Endothelial cell of umbilical vein (primary cell): ENCODE data around the gene GSPT2. TPM values are rescaled to one million over a fixed set of nuclear protein-coding genes. Genes with fewer than 3 reads are reported as not detected.
"Not testable (repeated sequence)": the region's sequence is repeated elsewhere in the genome, so short reads cannot be mapped to it uniquely, and the experiment has no call there.

Experiments used
- BruUV-seq: library from RNA; stranded (reverse); fragments of 400-500 nt; replicated peaks from 2 replicates; lab custom pipeline; 2021; lab: Mats Ljungman, UMichigan
- CTCF ChIA-PET: fragments of 300-600, 350-600 bp; sonication (Branson Sonifier 250); formaldehyde crosslinking; loops from one replicate; lab custom pipeline; 2021; ENCODE audit warnings: antibody characterized with exemption, inconsistent platforms; lab: Charles Lee
- POLR2A ChIA-PET: fragments of 300-600, 350-600 bp; sonication (Branson Sonifier 250); formaldehyde crosslinking; loops from one replicate; lab custom pipeline; 2021; ENCODE audit warnings: antibody characterized with exemption, inconsistent platforms; lab: Charles Lee
- DNase-seq: peaks from one replicate; pipeline ENCODE4 v3.0.0-alpha.2; 2011; ENCODE audit warnings: low read depth, low spot score
- FAIRE-seq: peaks from 2 replicates; lab custom pipeline; 2011; peaks lifted over from hg19 to GRCh38; lab: Jason Lieb, UNC
- H2AFZ ChIP-seq: 2 replicates; pipeline ENCODE4 v1.6.0; 2012; ENCODE audit warnings: low read depth, low read length, control low read depth, inconsistent platforms
- H3K27ac ChIP-seq: 2 replicates; pipeline ENCODE4 v1.5.1; 2011; ENCODE audit warnings: low read depth, mild to moderate bottlenecking, control low read depth, low read length, moderate library complexity; ENCODE audit not compliant: insufficient read depth
- H3K27me3 ChIP-seq, 2 experiments: 2 replicates each; pipeline versions ENCODE4 v1.6.0 to v1.6.1; 2011; ENCODE audit warnings: low read length in 2 of 2, mixed read lengths in 1 of 2; ENCODE audit not compliant: control insufficient read depth in 2 of 2, insufficient read depth in 2 of 2
- H3K36me3 ChIP-seq, 2 experiments: 2 replicates in 1 of 2; 3 replicates in 1 of 2; pipeline ENCODE4 v1.5.1; 2011; ENCODE audit warnings: low read length in 2 of 2, mild to moderate bottlenecking in 1 of 2, moderate library complexity in 1 of 2; ENCODE audit not compliant: control insufficient read depth in 2 of 2, insufficient read depth in 2 of 2; ENCODE audit errors: extremely low read depth in 1 of 2
- H3K4me1 ChIP-seq: 3 replicates; pipeline ENCODE4 v1.5.1; 2011; ENCODE audit warnings: mild to moderate bottlenecking, low read length; ENCODE audit not compliant: control insufficient read depth, insufficient read depth; ENCODE audit errors: extremely low read depth
- H3K4me2 ChIP-seq: 2 replicates; pipeline ENCODE4 v1.6.1; 2011; ENCODE audit warnings: low read length, control low read depth, mixed read lengths; ENCODE audit not compliant: insufficient read depth
- H3K4me3 ChIP-seq, 3 experiments: fragments of 200-600 bp in 1 of 3; sonication (generic), shearing (Covaris generic) in 1 of 3; replicated peaks in 1 of 3; 2 replicates each; pipeline ENCODE4 v1.5.1; 2011 to 2016; ENCODE audit warnings: control low read depth in 3 of 3, low read length in 3 of 3, mild to moderate bottlenecking in 2 of 3, inconsistent platforms in 1 of 3, low read depth in 1 of 3, moderate library complexity in 1 of 3; ENCODE audit not compliant: insufficient read depth in 1 of 3
- H3K79me2 ChIP-seq: 2 replicates; pipeline ENCODE4 v1.6.0; 2012; ENCODE audit warnings: low read length, inconsistent platforms; ENCODE audit not compliant: control insufficient read depth, insufficient read depth
- H3K9ac ChIP-seq: replicated peaks from 2 replicates; pipeline ENCODE3; 2011; ENCODE audit warnings: low read length, control low read depth; ENCODE audit not compliant: insufficient read depth; ENCODE audit errors: extremely low read depth
- H3K9me1 ChIP-seq: replicated peaks from 3 replicates; pipeline ENCODE4 v1.6.0; 2011; ENCODE audit warnings: mild to moderate bottlenecking, low read length; ENCODE audit not compliant: control insufficient read depth, insufficient read depth; ENCODE audit errors: extremely low read depth
- H3K9me3 ChIP-seq: replicated peaks from 2 replicates; pipeline ENCODE4 v1.5.1; 2012; ENCODE audit warnings: low read length, inconsistent platforms; ENCODE audit not compliant: control insufficient read depth, insufficient read depth
- H4K20me1 ChIP-seq: replicated peaks from 2 replicates; pipeline ENCODE3; 2011; ENCODE audit warnings: mild to moderate bottlenecking, low read length; ENCODE audit not compliant: control insufficient read depth, insufficient read depth; ENCODE audit errors: extremely low read depth
- EZH2 ChIP-seq: IDR thresholded peaks from 2 replicates; pipeline ENCODE4 v1.6.1; 2012; ENCODE audit warnings: borderline replicate concordance, low read depth, mild to moderate bottlenecking, moderate library complexity, low read length, inconsistent platforms; ENCODE audit not compliant: severe bottlenecking
- FOS ChIP-seq: IDR thresholded peaks from 2 replicates; pipeline ENCODE4 v1.6.1; 2011; ENCODE audit warnings: mild to moderate bottlenecking, low read length, moderate library complexity, borderline replicate concordance; ENCODE audit not compliant: insufficient read depth
- GATA2 ChIP-seq: IDR thresholded peaks from 2 replicates; pipeline ENCODE4 v1.7.0; 2011; ENCODE audit warnings: low read depth, mild to moderate bottlenecking, moderate library complexity, mixed read lengths, low read length; ENCODE audit not compliant: insufficient read length, insufficient read depth
- JUN ChIP-seq: IDR thresholded peaks from 2 replicates; pipeline ENCODE4 v1.6.1; 2011; ENCODE audit warnings: borderline replicate concordance, low read depth; ENCODE audit not compliant: insufficient read length, insufficient read depth
- MYC ChIP-seq: IDR thresholded peaks from one replicate; pipeline ENCODE4 v1.6.1; 2011; ENCODE audit warnings: mild to moderate bottlenecking, low read depth, low read length
- POLR2A ChIP-seq: IDR thresholded peaks from 2 replicates; pipeline ENCODE4 v1.6.1; 2012; ENCODE audit warnings: low read depth, mild to moderate bottlenecking, control low read depth, low read length
- POLR2AphosphoS5 ChIP-seq: IDR thresholded peaks from 2 replicates; pipeline ENCODE4 v1.6.1; 2012; ENCODE audit warnings: low read depth, mild to moderate bottlenecking, control low read depth, low read length, moderate library complexity; ENCODE audit not compliant: insufficient read depth
- dilution Hi-C: fragments of 300-500 bp; cut with MboI; formaldehyde crosslinking; loops from one replicate; pipeline ENCODE4 v1.15.0; 2019; ENCODE audit warnings: low sequenced_read_pairs; ENCODE audit not compliant: extremely low pct_ligation_motif_present
- intact Hi-C: fragments of 100-400 bp; cut with micrococcal nuclease; formaldehyde crosslinking; loops from one replicate; pipeline ENCODE4 v1.10.0; 2022
- polyA plus RNA-seq, 4 experiments: library from polyadenylated mRNA; depleted of rRNA in 3 of 4; stranded (reverse) in 3 of 4; unstranded in 1 of 4; fragments of >200 nt; gene quantifications; 2 replicates each; pipeline versions ENCODE4 v1.2.1 to v1.2.3, GENCODE V29; 2011 to 2012; ENCODE audit warnings: missing spikeins in 1 of 4
- total RNA-seq: library from RNA; stranded (reverse); gene quantifications from 2 replicates; pipeline ENCODE4 v1.2.3, GENCODE V29; 2021
- TF ChIP-seq, protein P1 (sequence below), 2 donors: IDR thresholded peaks; 1 replicate in 1 of 2; 2 replicates in 1 of 2; pipeline ENCODE4 v1.5.1; 2011; ENCODE audit warnings: low read length in 2 of 2, mild to moderate bottlenecking in 2 of 2, moderate library complexity in 2 of 2, control low read depth in 1 of 2, inconsistent platforms in 1 of 2, low read depth in 1 of 2; ENCODE audit not compliant: insufficient read depth in 1 of 2; ENCODE audit errors: extremely low read depth in 1 of 2
- TF ChIP-seq, protein P2 (sequence below): IDR thresholded peaks from 2 replicates; pipeline ENCODE4 v1.6.1; 2011; ENCODE audit not compliant: insufficient read depth, insufficient read length

Gene GSPT2
- total and polyA plus RNA-seq, 2 donors (not counting 3 experiments of a cell fraction or from before 2014, with no cell fraction given) = 2.1 to 7.5 TPM

DNA sequence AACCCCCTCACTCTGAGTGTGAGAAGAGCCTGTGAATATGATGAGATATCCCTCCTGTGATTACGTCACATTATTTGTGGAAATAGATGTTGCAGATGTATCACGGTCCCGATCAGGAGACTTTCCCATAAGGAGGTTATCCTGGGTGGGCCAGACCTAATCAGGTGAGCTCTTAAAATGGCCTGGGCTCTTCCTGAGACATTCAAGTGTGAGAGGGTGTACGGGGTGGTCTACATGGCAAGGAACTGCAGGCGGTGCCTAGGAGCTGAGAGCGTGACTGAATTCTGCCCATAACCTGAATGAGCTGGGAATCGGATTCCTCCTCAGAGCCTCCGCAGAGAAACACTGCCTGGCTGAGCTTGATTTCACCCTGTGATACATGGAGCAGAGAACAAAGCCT is 45.8 kb upstream of the GSPT2 start:
- H3K4me3 ChIP-seq = no peak overlapping the region
- no peak overlapping the region for H3K9ac ChIP-seq
- no peaks in the 10 kb centered on the region for H4K20me1 ChIP-seq
- TF ChIP-seq FOS = no peak
- no peak for TF ChIP-seq JUN
- TF ChIP-seq, protein P1, sequence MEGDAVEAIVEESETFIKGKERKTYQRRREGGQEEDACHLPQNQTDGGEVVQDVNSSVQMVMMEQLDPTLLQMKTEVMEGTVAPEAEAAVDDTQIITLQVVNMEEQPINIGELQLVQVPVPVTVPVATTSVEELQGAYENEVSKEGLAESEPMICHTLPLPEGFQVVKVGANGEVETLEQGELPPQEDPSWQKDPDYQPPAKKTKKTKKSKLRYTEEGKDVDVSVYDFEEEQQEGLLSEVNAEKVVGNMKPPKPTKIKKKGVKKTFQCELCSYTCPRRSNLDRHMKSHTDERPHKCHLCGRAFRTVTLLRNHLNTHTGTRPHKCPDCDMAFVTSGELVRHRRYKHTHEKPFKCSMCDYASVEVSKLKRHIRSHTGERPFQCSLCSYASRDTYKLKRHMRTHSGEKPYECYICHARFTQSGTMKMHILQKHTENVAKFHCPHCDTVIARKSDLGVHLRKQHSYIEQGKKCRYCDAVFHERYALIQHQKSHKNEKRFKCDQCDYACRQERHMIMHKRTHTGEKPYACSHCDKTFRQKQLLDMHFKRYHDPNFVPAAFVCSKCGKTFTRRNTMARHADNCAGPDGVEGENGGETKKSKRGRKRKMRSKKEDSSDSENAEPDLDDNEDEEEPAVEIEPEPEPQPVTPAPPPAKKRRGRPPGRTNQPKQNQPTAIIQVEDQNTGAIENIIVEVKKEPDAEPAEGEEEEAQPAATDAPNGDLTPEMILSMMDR (IDR thresholded peaks at IDR 0.05; ENCODE audit: extremely low read depth in 1 of 2, insufficient read depth in 1 of 2, low read depth in 1 of 2, low read length in 2 of 2) = no peak
- TF ChIP-seq, protein P2, sequence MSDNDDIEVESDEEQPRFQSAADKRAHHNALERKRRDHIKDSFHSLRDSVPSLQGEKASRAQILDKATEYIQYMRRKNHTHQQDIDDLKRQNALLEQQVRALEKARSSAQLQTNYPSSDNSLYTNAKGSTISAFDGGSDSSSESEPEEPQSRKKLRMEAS = no peak
- no peak for TF ChIP-seq EZH2
- TF ChIP-seq GATA2 = no peak
- TF ChIP-seq POLR2AphosphoS5 = no peak
- no peak for TF ChIP-seq POLR2A
- no peak for TF ChIP-seq MYC
- no peak overlapping the region for H3K4me2 ChIP-seq
- H3K36me3 ChIP-seq = no peaks in the 10 kb centered on the region
- H3K9me1 ChIP-seq = no peaks in the 10 kb centered on the region
- no peak overlapping the region for H2AFZ ChIP-seq
- POLR2A ChIA-PET = no interaction called here
- no peak overlapping the region for H3K27ac ChIP-seq
- no peaks in the 10 kb centered on the region for H3K9me3 ChIP-seq
- FAIRE-seq = no peak
- dilution Hi-C loops (no loop called here), intact Hi-C loops (no loop called here)
- H3K4me1 ChIP-seq = no peaks in the 10 kb centered on the region
- CTCF ChIA-PET = no interaction called here
- BruUV-seq = no TSS peak
- no peaks in the 10 kb centered on the region for H3K79me2 ChIP-seq
- no peaks in the 10 kb centered on the region for H3K27me3 ChIP-seq
- no peak for DNase-seq

DNA sequence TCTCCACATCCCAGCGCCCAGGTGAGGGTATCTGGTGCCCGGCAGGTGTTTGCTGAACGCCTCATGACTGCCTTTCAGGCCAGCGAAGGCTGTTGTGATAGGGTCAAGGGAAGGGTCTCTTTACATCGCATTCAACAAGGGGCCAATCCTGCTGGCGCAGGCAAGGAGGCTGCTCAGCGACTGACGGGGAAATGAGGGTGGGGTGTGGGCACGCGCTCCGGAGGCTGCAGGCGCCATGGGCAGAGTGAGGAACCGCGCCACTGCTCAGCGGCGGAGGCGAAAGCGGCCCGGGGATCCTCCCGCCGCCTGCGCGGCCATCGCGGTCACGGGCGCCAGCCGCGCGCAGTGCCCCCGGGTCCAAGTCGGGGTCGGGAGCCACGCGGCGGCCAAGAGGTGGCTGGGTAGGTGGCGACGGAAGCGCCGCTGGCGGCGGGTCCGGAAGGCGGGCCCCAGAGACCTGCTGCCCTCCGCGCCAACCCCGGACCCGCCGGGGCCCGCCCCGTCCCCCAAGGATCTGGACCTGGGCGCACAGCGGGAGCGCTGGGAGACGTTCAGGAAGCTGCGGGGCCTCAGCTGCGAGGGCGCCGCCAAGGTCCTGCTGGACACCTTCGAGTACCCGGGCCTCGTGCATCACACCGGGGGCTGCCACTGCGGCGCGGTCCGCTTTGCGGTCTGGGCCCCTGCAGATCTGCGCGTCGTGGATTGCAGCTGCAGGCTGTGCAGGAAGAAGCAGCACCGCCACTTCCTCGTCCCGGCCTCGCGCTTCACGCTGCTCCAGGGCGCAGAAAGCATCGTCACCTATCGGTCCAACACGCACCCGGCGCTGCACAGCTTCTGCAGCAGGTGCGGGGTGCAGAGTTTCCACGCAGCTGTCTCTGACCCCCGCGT is 32.7 kb upstream of the GSPT2 start, which contains the start of gene CENPVL1:
Gene CENPVL1, plus strand, starts transcription at position 236 of the 888 bp plus-strand sequence. Its CDS starts 0 bp downstream, at position 236.
- CTCF ChIA-PET, POLR2A ChIA-PET, dilution Hi-C loops, H3K27ac ChIP-seq, H3K9me1 ChIP-seq, H2AFZ ChIP-seq, H3K79me2 ChIP-seq, intact Hi-C loops, H3K36me3 ChIP-seq, H3K27me3 ChIP-seq, BruUV-seq, H3K9ac ChIP-seq, DNase-seq, H3K9me3 ChIP-seq, FAIRE-seq, H4K20me1 ChIP-seq, H3K4me3 ChIP-seq, H3K4me1 ChIP-seq, H3K4me2 ChIP-seq: not testable (repeated sequence)
